HepG2 (cell line): Measurements from ENCODE around the gene ECD. TPM values are rescaled to one million over a fixed set of nuclear protein-coding genes. Genes with fewer than 3 reads are reported as not detected.

ENCODE experiments used
- ATAC-seq: fragments of 200-7000 bp; cut with Tn5 transposase; 3 replicates; pipeline ENCODE4 v1.9.1; 2020; ENCODE audit warnings: mild to moderate bottlenecking, moderate library complexity
- BruUV-seq: library from RNA; stranded (reverse); fragments of 400-500 nt; replicated peaks from 2 replicates; lab custom pipeline; 2021; lab: Mats Ljungman, UMichigan
- CTCF ChIA-PET: fragments of 300-600 bp; formaldehyde crosslinking; extraction: SDS; loops from one replicate; lab custom pipeline; 2021; ENCODE audit warnings: low total read pairs, inconsistent platforms, low intra/inter-chr PET ratio; lab: Yijun Ruan, JAX
- POLR2A ChIA-PET: fragments of 350-600 bp; sonication (Branson Sonifier 250); formaldehyde crosslinking; loops from one replicate; lab custom pipeline; 2020; ENCODE audit warnings: antibody characterized with exemption, inconsistent platforms; lab: Yijun Ruan, JAX
- DNase-seq: peaks from one replicate; pipeline ENCODE4 v3.0.0-alpha.2; 2015; ENCODE audit warnings: low spot score
- FAIRE-seq: peaks from 3 replicates; lab custom pipeline; 2011; peaks lifted over from hg19 to GRCh38; lab: Jason Lieb, UNC
- H2AFZ ChIP-seq: one replicate; pipeline ENCODE4 v1.6.1; 2011; ENCODE audit warnings: low read length, inconsistent platforms
- H3K27ac ChIP-seq: fragments of 300-600 bp; 3 replicates; pipeline ENCODE4 v1.8.0; 2011; ENCODE audit warnings: mixed run types, mild to moderate bottlenecking, mixed read lengths, low read length, inconsistent platforms; ENCODE audit not compliant: insufficient read depth; ENCODE audit errors: extremely low read length
- H3K27me3 ChIP-seq, 2 experiments: fragments of 200-600 bp in 1 of 2; 2 replicates in 1 of 2; 3 replicates in 1 of 2; pipeline versions ENCODE4 v1.6.0 to v1.8.0; 2011; ENCODE audit warnings: low read length in 2 of 2, mild to moderate bottlenecking in 2 of 2, moderate library complexity in 2 of 2, inconsistent platforms in 1 of 2; ENCODE audit not compliant: insufficient read depth in 2 of 2, control insufficient read depth in 1 of 2
- H3K36me3 ChIP-seq, 2 experiments: fragments of 200-600 bp in 1 of 2; replicated peaks in 1 of 2; 2 replicates in 1 of 2; 3 replicates in 1 of 2; pipeline versions ENCODE4 v1.5.1 to v1.8.0; 2011; ENCODE audit warnings: low read length in 2 of 2, inconsistent platforms in 1 of 2; ENCODE audit not compliant: insufficient read depth in 2 of 2, control insufficient read depth in 1 of 2
- H3K4me1 ChIP-seq: 2 replicates; pipeline ENCODE4 v1.5.1; 2012; ENCODE audit warnings: low read length, inconsistent platforms; ENCODE audit not compliant: insufficient read depth
- H3K4me2 ChIP-seq: 2 replicates; pipeline ENCODE4 v1.6.0; 2011; ENCODE audit warnings: low read depth, low read length, inconsistent platforms
- H3K4me3 ChIP-seq, 3 experiments: fragments of 200-600 bp in 1 of 3; sonication (generic), shearing (Covaris generic) in 1 of 3; replicated peaks in 1 of 3; 2 replicates each; pipeline ENCODE4 v1.5.1; 2011 to 2016; ENCODE audit warnings: low read length in 3 of 3, inconsistent platforms in 2 of 3, low read depth in 2 of 3, mild to moderate bottlenecking in 2 of 3, control low read depth in 1 of 3, mixed read lengths in 1 of 3; ENCODE audit not compliant: insufficient read depth in 1 of 3
- H3K79me2 ChIP-seq: one replicate; pipeline ENCODE4 v1.6.1; 2011; ENCODE audit warnings: low read length, inconsistent platforms; ENCODE audit not compliant: insufficient read depth
- H3K9ac ChIP-seq: 2 replicates; pipeline ENCODE4 v1.6.0; 2011; ENCODE audit warnings: mild to moderate bottlenecking, low read depth, low read length, inconsistent platforms; ENCODE audit not compliant: insufficient read depth
- H3K9me3 ChIP-seq: 2 replicates; pipeline ENCODE4 v1.5.1; 2012; ENCODE audit warnings: mild to moderate bottlenecking, low read length
- H4K20me1 ChIP-seq: 2 replicates; pipeline ENCODE4 v1.6.0; 2011; ENCODE audit warnings: inconsistent platforms, mild to moderate bottlenecking, low read length, moderate library complexity; ENCODE audit not compliant: insufficient read depth
- CBX1 ChIP-seq: IDR thresholded peaks from one replicate; pipeline ENCODE4 v1.6.1; 2016; ENCODE audit warnings: antibody characterized with exemption, low read depth
- ELF3 ChIP-seq: IDR thresholded peaks from 2 replicates; pipeline ENCODE4 v1.6.1; 2016; ENCODE audit warnings: missing genetic modification reagents, missing compliant biosample characterization
- IKZF1 ChIP-seq: fragments of 450-650 bp; IDR thresholded peaks from 2 replicates; pipeline ENCODE4 v1.7.1; 2016
- NFIB ChIP-seq: sonication (generic); formaldehyde crosslinking; IDR thresholded peaks from 2 replicates; pipeline ENCODE4 v1.9.0; 2021; ENCODE audit warnings: missing genetic modification reagents, mild to moderate bottlenecking, borderline replicate concordance
- RBFOX2 ChIP-seq: fragments of 200-400 bp; formaldehyde crosslinking; IDR thresholded peaks from 2 replicates; pipeline ENCODE4 v1.6.1; 2017; ENCODE audit warnings: low read depth, mild to moderate bottlenecking, low read length
- SAP130 ChIP-seq: IDR thresholded peaks from 2 replicates; pipeline ENCODE4 v1.6.1; 2016; ENCODE audit warnings: low read depth
- SOX6 ChIP-seq, 2 experiments: fragments of 450-650 bp in 1 of 2; sonication (generic) in 1 of 2; formaldehyde crosslinking in 1 of 2; IDR thresholded peaks; 2 replicates each; pipeline versions ENCODE4 v1.4.0 to v1.6.1; 2017 to 2020; ENCODE audit warnings: antibody characterized with exemption in 1 of 2, mild to moderate bottlenecking in 1 of 2, missing genetic modification reagents in 1 of 2
- SRF ChIP-seq: IDR thresholded peaks from 2 replicates; pipeline ENCODE4 v1.6.1; 2011; ENCODE audit warnings: mild to moderate bottlenecking, low read depth, low read length, moderate library complexity
- THYN1 ChIP-seq: sonication (generic); formaldehyde crosslinking; IDR thresholded peaks from 2 replicates; pipeline ENCODE4 v1.8.1; 2023; ENCODE audit warnings: low read depth, mild to moderate bottlenecking, moderate library complexity, missing genetic modification reagents, borderline replicate concordance
- TSC22D2 ChIP-seq: sonication (generic); formaldehyde crosslinking; IDR thresholded peaks from 2 replicates; pipeline ENCODE4 v1.5.1; 2020; ENCODE audit warnings: missing genetic modification reagents, mild to moderate bottlenecking, borderline replicate concordance
- ZBTB3 ChIP-seq: sonication (generic); formaldehyde crosslinking; IDR thresholded peaks from 2 replicates; pipeline ENCODE4 v1.4.0; 2020; ENCODE audit warnings: low read depth, mild to moderate bottlenecking, moderate library complexity, missing genetic modification reagents, borderline replicate concordance
- ZFP37 ChIP-seq: sonication (generic); formaldehyde crosslinking; IDR thresholded peaks from 2 replicates; pipeline ENCODE4 v1.4.0; 2020; ENCODE audit warnings: missing genetic modification reagents, borderline replicate concordance
- ZHX1 ChIP-seq: sonication (generic); formaldehyde crosslinking; IDR thresholded peaks from 2 replicates; pipeline ENCODE4 v1.8.1; 2022; ENCODE audit warnings: low read depth, mild to moderate bottlenecking, missing genetic modification reagents
- ZNF251 ChIP-seq: sonication (generic); formaldehyde crosslinking; IDR thresholded peaks from 2 replicates; pipeline ENCODE4 v1.9.0; 2021; ENCODE audit warnings: mild to moderate bottlenecking, missing genetic modification reagents
- ZNF431 ChIP-seq: sonication (generic); formaldehyde crosslinking; IDR thresholded peaks from 2 replicates; pipeline ENCODE4 v1.9.0; 2022; ENCODE audit warnings: missing genetic modification reagents, low read depth, mild to moderate bottlenecking, borderline replicate concordance
- ZNF644 ChIP-seq: IDR thresholded peaks from 2 replicates; pipeline ENCODE4 v1.6.1; 2016; ENCODE audit warnings: low read depth
- ZNF747 ChIP-seq: sonication (generic); formaldehyde crosslinking; IDR thresholded peaks from 2 replicates; pipeline ENCODE4 v1.8.1; 2023; ENCODE audit warnings: missing genetic modification reagents, mild to moderate bottlenecking, borderline replicate concordance
- ZNF776 ChIP-seq: sonication (generic); formaldehyde crosslinking; IDR thresholded peaks from 2 replicates; pipeline ENCODE4 v1.4.0; 2020; ENCODE audit warnings: mild to moderate bottlenecking, missing genetic modification reagents
- WGBS: methylation state at CpG from one replicate; pipeline ENCODE4 v1.1.6; 2017; ENCODE audit warnings: low lambda C conversion rate; 5-methylcytosine and 5-hydroxymethylcytosine counted together
- in situ Hi-C: cut with HindIII; loops from 2 replicates; pipeline ENCODE4 v1.10.0; 2017; ENCODE audit warnings: low pct_unique_long_range_greater_than_20kb; ENCODE audit not compliant: extremely low pct_ligation_motif_present
- intact Hi-C: fragments of 100-400 bp; cut with micrococcal nuclease; formaldehyde crosslinking; loops from one replicate; pipeline ENCODE4 v1.10.0; 2022; ENCODE audit not compliant: unreplicated experiment
- polyA plus RNA-seq, 8 experiments: library from polyadenylated mRNA; depleted of rRNA in 3 of 8; stranded (reverse) in 7 of 8; unstranded in 1 of 8; fragments of >200 nt; fragmentation: Illumina TruSeq in 4 of 8; extraction: Trizol in 4 of 8; gene quantifications; 2 replicates each; pipeline versions ENCODE4 v1.2.1 to v1.2.3, GENCODE V29; 2011 to 2016; ENCODE audit warnings: low read depth in 4 of 8, missing spikeins in 1 of 8, mixed read lengths in 1 of 8; ENCODE audit not compliant: insufficient read depth in 1 of 8
- total RNA-seq, 5 experiments: library from RNA; depleted of rRNA; stranded (reverse); fragments of >200 nt; fragmentation: Illumina TruSeq; extraction: Trizol; gene quantifications; 2 replicates each; pipeline ENCODE4 v1.2.3, GENCODE V29; 2016; ENCODE audit warnings: low read depth in 1 of 5
- TF ChIP-seq, protein P1 (sequence below): sonication (generic); formaldehyde crosslinking; IDR thresholded peaks from 2 replicates; pipeline ENCODE4 v1.5.1; 2020; ENCODE audit warnings: missing genetic modification reagents, mild to moderate bottlenecking, borderline replicate concordance
- TF ChIP-seq, protein P2 (sequence below): sonication (generic); formaldehyde crosslinking; conservative IDR thresholded peaks from 2 replicates; pipeline ENCODE4 v1.4.0; 2020; ENCODE audit warnings: missing genetic modification reagents

ECD gene
- total and polyA plus RNA-seq, 2 of the 13 experiments (the other 11 are each of a cell fraction or from before 2014, with no cell fraction given), result 21.5 to 27.6 TPM

- TF ChIP-seq, protein P1, sequence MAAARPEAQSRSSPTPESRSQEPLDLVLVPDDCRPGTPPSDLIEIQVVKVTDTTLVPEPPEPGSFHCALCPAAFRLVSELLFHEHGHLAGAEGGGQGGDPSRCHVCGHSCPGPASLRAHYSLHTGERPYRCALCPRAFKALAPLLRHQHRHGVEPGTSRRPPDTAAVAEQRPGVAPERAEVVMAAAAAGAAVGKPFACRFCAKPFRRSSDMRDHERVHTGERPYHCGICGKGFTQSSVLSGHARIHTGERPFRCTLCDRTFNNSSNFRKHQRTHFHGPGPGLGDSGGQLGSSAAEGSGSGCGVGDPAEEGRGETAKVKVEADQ (CRISPR knock-in tag), result no peak
- no peak for TF ChIP-seq ZHX1 (CRISPR knock-in tag)
- TF ChIP-seq, all 625 proteins: peak for 0
Observed at GRCh38 chr10:73106301-73106700, 61.5 kb downstream of the ECD start (continued).

GRCh38 chr10:73099141-73099540 lies 68.7 kb downstream of the ECD start:
- 90% methylated on average over 1 of the region's 1 CpG for WGBS
- Histone ChIP-seq H3K36me3 (no peaks in the 10 kb centered on the region), H3K4me2 (no peak overlapping the region), H3K27ac (no peak overlapping the region), H4K20me1 (peaks cover 8% of the 10 kb centered on the region), H3K79me2 (peaks cover 25% of the 10 kb centered on the region), H3K4me3 (no peak overlapping the region), H3K9ac (no peak overlapping the region), H3K4me1 (peaks cover 12% of the 10 kb centered on the region), H3K27me3 (no peaks in the 10 kb centered on the region; a peak in 1 of 5 replicates), H2AFZ (no peak overlapping the region), H3K9me3 (no peaks in the 10 kb centered on the region)
- BruUV-seq, result no TSS peak
- intact Hi-C loops (no loop called here), in situ Hi-C loops (no loop called here)
- DNase-seq, result no peak
- POLR2A ChIA-PET, result interaction anchor here (6.7 kb wide), 1 partner anchor 10 kb away, joined by 72 read pairs; the partner anchor contains the start of gene NUDT13
- FAIRE-seq, result no peak
- no peak for ATAC-seq
- CTCF ChIA-PET, result no interaction called here
- TF ChIP-seq SOX6 (IDR thresholded peaks at IDR 0.05) (no peak), SOX6 (CRISPR knock-in tag; IDR thresholded peaks at IDR 0.05) (no peak), CBX1 (no peak), SAP130 (no peak), NFIB (CRISPR knock-in tag) (no peak), TSC22D2 (CRISPR knock-in tag) (no peak), ZBTB3 (CRISPR knock-in tag) (no peak), ZNF747 (CRISPR knock-in tag) (no peak), ZNF251 (no peak), RBFOX2 (no peak), ELF3 (no peak), ZNF776 (CRISPR knock-in tag) (no peak), THYN1 (CRISPR knock-in tag) (no peak), ZFP37 (CRISPR knock-in tag) (no peak), SRF (no peak), IKZF1 (no peak), ZNF644 (no peak), ZNF431 (CRISPR knock-in tag) (no peak)
- TF ChIP-seq, protein P2, sequence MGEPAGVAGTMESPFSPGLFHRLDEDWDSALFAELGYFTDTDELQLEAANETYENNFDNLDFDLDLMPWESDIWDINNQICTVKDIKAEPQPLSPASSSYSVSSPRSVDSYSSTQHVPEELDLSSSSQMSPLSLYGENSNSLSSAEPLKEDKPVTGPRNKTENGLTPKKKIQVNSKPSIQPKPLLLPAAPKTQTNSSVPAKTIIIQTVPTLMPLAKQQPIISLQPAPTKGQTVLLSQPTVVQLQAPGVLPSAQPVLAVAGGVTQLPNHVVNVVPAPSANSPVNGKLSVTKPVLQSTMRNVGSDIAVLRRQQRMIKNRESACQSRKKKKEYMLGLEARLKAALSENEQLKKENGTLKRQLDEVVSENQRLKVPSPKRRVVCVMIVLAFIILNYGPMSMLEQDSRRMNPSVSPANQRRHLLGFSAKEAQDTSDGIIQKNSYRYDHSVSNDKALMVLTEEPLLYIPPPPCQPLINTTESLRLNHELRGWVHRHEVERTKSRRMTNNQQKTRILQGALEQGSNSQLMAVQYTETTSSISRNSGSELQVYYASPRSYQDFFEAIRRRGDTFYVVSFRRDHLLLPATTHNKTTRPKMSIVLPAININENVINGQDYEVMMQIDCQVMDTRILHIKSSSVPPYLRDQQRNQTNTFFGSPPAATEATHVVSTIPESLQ (CRISPR knock-in tag), result no peak
